ENCODE measurements around the gene DTYMK. TPM values are rescaled to one million over a fixed set of nuclear protein-coding genes. Genes with fewer than 3 reads are reported as not detected.

DTYMK gene
- polyA plus RNA-seq, 1 experiment: 28.4 TPM

GRCh38 chr2:241708879-241709278 lies 22.3 kb upstream of the DTYMK start:
- H3K27ac ChIP-seq (ENCODE audit: low read depth, low read length): no peak overlapping the region
- ChIA-PET CTCF (no interaction called here), POLR2A (no interaction called here)
- no peak for TF ChIP-seq CTCF (IDR thresholded peaks at IDR 0.05; ENCODE audit: low read depth, low read length)
- peaks cover 11% of the 10 kb centered on the region for H3K9me3 ChIP-seq (ENCODE audit: control insufficient read depth, insufficient read depth, low read length)
- no peaks in the 10 kb centered on the region for H3K27me3 ChIP-seq (ENCODE audit: control insufficient read depth, insufficient read depth, low read length)
- no peak overlapping the region for H3K4me3 ChIP-seq (ENCODE audit: low read depth, low read length)
- DNase-seq (ENCODE audit: low read depth, low spot score): no peak

GRCh38 chr2:241706537-241706936 lies 19.9 kb upstream of the DTYMK start:
- DNase-seq (ENCODE audit: low read depth, low spot score): no peak
- CTCF ChIA-PET: interaction anchor here (0.7 kb wide), 1 partner anchor 163 kb away, joined by 3 read pairs; the partner anchor contains the start of gene RTP5
- POLR2A ChIA-PET: no interaction called here

GRCh38 chr2:241703032-241703604 lies 16.5 kb upstream of the DTYMK start:
- POLR2A ChIA-PET: interaction anchor here (2.5 to 3.5 kb wide), 3 partner anchors 11 to 32 kb away, joined by 17 to 41 read pairs (median 20); partner anchors contain the start of genes D2HGDH and DTYMK
- peaks cover 11% of the 10 kb centered on the region for H3K9me3 ChIP-seq (ENCODE audit: control insufficient read depth, insufficient read depth, low read length)

More at GRCh38 chr2:241706537-241706936, 19.9 kb upstream of the DTYMK start:
- TF ChIP-seq CTCF (IDR thresholded peaks at IDR 0.05; ENCODE audit: low read depth, low read length): no peak
- H3K27me3 ChIP-seq (ENCODE audit: control insufficient read depth, insufficient read depth, low read length): no peaks in the 10 kb centered on the region
- H3K4me3 ChIP-seq (ENCODE audit: low read depth, low read length): no peak overlapping the region
- H3K27ac ChIP-seq (ENCODE audit: low read depth, low read length): no peak overlapping the region
- H3K9me3 ChIP-seq (ENCODE audit: control insufficient read depth, insufficient read depth, low read length): peaks cover 11% of the 10 kb centered on the region

GRCh38 chr2:241702155-241703031 lies 15.8 kb upstream of the DTYMK start:
- ChIA-PET CTCF (interaction anchor here (0.6 to 1.9 kb wide), 3 partner anchors 14 to 176 kb away, joined by 4 to 9 read pairs (median 6); no protein-coding TSS in a partner anchor), POLR2A (interaction anchor here (0.6 to 3.5 kb wide), 7 partner anchors 10 to 62 kb away, joined by 3 to 41 read pairs (median 5); partner anchors contain the start of genes D2HGDH and DTYMK)
- peak overlapping the region; percentile 80 for H3K4me3 ChIP-seq (ENCODE audit: low read depth, low read length)
- peak; percentile 52 for DNase-seq (ENCODE audit: low read depth, low spot score)
- peaks cover 11% of the 10 kb centered on the region for H3K9me3 ChIP-seq (ENCODE audit: control insufficient read depth, insufficient read depth, low read length)
- peak overlapping the region; percentile 39 for H3K27ac ChIP-seq (ENCODE audit: low read depth, low read length)
- peak; percentile 37 for TF ChIP-seq CTCF (IDR thresholded peaks at IDR 0.05; ENCODE audit: low read depth, low read length)
- H3K27me3 ChIP-seq (ENCODE audit: control insufficient read depth, insufficient read depth, low read length): no peaks in the 10 kb centered on the region

More at GRCh38 chr2:241703032-241703604, 16.5 kb upstream of the DTYMK start:
- Histone ChIP-seq H3K27me3 (ENCODE audit: control insufficient read depth, insufficient read depth, low read length) (no peaks in the 10 kb centered on the region), H3K27ac (ENCODE audit: low read depth, low read length) (peak overlapping the region; percentile 39), H3K4me3 (ENCODE audit: low read depth, low read length) (peak overlapping the region; percentile 80)
- TF ChIP-seq CTCF (IDR thresholded peaks at IDR 0.05; ENCODE audit: low read depth, low read length): no peak
- no peak for DNase-seq (ENCODE audit: low read depth, low spot score)
- CTCF ChIA-PET: interaction anchor here (1.3 to 1.9 kb wide), 2 partner anchors 14 to 175 kb away, joined by 6 to 9 read pairs; no protein-coding TSS in a partner anchor

Data from AG04450 (cell line).